NCI-H2196 treated with DMSO at 0.1 percent for 48 hours (cell line): ENCODE results near the gene SDC4.

Source experiments
- DNase-seq: peaks from one replicate; lab custom pipeline; 2025; ENCODE audit not compliant: unreplicated experiment; lab: John Stamatoyannopoulos, UW

The SDC4 gene

DNA sequence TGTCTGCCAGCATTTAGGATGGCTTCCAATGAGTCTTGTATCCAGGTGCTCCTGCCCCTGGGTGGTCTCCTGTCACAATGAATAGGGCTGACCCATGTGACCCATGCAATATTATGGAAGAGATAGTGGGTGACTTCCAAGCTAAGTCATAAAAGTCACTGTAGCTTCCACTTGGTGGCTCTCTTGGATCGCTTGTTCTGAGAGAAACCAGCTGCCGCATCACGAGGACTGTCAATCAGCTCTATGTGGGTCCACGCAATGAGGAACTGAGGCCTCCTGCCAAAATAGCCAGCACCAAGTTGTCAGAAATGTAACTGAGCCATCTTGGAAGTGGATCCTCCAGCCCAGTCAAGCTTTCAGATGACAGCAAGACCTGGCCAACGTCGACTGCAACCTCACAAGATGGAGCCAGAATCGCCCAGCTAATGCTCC, 25.3 kb downstream of the SDC4 start:
- DNase-seq, result no peak

DNA sequence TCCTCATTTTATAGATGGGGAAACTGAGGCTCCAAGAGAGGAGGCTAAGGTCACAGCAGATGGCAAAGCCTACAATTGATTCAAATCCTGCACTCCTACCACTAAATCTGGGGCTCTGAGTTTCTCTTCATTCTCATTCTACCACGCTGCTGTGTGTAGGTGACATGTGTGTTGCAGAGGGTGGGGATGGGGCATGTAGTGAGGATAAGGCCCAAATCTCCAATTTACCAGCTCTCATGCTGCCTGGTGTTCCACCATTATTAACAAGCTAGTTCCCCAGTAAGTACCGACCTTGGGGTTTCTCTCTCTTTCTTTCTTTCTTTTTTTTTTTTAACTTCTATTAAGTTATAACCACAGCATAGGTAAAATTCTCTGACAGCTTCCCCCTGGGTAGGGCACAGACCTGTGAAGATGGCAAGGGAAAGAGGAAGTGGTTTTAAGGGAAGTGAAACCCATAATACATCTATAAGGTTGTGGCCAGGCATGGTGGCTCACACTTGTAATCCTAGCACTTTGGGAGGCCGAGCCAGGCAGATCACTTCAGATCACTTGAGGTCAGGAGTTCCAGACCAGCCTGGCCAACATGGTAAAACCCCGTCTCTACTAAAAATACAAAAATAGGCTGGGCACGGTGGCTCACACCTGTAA, 27.2 kb downstream of the SDC4 start:
- no peak for DNase-seq

DNA sequence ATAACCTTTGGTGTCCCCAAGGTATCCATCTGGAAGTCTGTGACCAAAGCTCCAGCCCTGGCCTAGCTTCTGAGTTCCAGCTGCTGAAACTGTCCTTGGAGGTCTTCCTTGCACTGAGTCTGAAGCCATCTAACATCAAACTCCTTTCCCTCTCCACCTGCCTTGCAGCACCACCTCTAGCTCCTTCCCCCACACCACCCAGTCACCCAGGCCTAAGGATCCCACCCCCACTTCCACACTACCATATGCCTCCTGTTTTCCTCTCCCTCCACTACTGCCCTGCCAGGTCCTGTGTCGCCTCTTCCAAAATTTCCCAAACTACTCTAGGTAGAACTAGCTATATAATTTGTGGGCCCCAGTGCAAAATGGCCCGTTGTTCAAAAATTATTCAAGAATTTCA, 29.3 kb downstream of the SDC4 start:
- no peak for DNase-seq

DNA sequence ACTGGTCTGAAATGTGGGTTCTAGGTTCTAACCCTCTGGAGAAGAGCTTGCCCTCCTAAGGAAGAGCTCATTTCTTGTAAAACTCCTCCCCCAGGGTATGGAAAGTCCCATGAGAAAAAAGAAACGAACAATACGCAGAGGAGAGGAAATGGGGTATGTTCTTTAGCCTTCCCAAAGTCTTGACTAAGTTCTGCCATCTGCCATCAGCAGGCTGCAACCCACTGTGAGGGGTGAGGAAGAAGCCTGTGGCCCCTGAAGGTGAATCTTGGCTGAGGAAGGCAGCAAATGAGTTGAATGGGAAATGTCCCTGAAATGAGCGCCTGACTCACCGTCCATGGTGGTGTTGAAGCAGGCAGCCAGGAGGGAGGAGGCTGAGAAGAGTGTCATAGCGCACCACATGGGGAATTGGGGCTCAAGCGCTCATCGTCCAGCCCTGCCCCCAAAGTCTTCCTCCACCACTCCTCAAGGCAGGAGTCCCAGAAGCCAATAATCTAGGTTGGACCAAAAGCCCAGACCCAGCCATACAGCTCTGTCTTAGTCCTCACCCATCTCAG, 29.8 kb downstream of the SDC4 start:
- DNase-seq, result no peak

DNA sequence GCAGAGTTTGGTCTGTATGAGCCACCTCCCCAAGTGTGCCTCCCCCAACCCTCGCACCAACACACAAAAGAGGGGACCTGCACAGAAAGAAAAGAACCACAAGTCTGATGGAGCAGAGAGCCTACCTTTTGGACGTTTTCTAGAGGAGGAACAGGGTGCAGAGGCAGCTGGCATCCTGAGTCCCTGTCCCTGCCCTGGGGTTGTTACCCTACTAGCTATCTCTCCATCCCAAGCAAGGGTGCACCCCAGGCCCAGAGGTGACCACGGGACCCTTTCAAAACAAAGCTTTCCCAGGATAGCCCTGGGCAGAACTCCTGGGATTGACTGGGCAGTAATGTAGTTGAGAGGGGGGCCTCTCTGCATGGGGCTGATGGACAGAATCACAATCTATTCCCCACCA, 30.4 kb downstream of the SDC4 start:
- DNase-seq, result no peak

DNA sequence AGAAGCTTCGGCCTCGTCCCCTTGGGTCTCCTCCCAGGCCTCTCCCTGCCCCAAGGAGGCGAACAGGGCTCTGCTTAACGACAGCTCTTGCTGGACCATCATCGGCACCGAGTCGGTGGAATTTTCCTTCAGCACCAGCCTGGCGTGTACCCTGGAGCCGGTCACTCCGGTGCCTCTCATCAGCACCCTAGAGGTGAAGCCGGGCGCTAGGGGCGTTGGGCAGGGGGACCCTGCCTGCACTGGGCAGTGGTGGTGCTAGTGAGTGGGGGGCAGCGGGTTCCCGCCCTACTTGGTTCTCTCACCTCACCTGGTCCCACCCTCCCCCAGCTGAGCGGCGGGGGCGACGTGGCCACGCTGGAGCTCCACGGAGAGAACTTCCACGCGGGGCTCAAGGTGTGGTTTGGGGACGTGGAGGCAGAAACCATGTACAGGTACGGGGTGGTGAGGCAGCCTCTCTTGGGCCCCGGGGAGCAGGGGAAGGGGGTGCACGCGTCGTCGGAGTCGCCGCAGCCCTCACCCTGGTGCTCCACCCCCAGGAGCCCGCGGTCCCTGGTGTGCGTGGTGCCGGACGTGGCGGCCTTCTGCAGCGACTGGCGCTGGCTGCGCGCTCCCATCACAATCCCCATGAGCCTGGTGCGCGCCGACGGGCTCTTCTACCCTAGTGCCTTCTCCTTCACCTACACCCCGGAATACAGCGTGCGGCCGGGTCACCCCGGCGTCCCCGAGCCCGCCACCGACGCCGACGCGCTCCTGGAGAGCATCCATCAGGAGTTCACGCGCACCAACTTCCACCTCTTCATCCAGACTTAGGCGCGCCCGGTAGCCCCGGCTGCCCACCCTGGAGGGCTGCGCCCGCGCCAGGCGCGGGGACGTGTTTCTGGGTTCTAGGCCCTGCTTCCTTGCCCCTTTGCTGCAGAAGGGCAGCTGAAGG, 31.8 kb downstream of the SDC4 start:
- no peak for DNase-seq

DNA sequence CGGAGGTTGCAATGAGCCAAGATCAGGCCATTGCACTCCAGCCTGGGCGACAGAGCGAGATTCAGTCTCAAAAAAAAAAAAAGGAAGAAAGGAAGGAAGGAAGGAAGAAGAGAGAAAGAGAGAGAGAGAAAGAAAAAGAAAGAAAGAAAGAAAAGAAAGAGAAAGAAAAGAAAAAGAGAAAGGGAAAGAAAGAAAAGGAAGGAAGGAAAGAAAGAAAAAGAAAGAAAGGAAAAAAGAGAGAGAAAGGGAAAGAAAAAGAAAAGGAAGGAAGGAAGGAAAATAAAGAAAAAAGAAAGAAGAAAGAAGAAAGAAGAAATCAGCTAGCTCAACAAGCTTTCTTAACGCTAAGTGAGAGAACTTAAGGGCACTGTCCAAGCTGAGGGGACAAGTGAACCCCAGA, 32.6 kb downstream of the SDC4 start:
- DNase-seq, result no peak

DNA sequence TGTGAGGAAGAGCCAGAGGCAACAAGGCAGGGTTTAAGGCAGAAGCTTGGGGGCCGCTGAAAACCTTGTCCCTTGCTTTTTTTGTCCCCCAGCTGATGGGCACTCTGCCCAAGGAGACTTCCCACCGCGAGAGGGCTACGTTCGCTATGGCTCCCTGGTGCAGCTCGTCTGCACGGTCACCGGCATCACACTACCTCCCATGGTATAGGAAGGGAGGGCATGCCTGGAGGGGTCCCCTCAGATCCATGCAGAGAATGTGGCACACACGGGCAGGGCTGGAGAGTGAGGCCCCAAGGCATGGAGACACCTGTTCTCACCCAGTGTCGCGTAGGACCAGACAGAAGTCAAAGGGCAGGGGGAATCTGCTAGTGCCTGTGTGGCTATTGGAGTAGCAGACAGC, 34.3 kb downstream of the SDC4 start:
- DNase-seq, result no peak

DNA sequence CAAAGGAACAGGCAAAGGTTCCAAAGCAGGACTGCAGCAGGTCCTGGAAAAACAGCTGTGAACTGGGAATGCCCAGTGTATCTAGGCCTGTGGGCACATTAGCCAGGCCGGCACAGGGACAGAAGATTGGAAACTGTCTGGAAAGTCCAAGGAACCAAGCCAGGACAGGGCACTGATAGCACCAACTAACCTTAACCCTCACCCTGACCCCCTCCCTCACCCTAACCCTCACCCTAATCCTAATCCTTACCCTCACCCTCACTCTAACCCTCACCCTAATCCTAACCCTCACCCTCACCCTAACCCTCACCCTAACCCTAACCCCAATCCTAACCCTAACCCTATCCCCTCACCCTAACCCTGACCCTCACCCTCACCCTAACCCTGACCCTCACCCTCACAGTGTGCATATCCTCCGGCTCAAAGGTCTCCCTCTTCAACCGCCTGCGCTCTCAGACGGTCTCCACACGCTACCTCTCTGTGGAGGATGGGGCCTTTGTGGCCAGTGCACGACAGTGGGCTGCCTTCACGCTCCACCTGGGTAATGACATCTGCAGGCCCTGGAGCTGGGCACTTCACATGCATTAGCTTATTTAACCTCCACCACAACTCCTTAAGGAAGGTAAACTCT, 35.0 kb downstream of the SDC4 start:
- DNase-seq, result no peak

DNA sequence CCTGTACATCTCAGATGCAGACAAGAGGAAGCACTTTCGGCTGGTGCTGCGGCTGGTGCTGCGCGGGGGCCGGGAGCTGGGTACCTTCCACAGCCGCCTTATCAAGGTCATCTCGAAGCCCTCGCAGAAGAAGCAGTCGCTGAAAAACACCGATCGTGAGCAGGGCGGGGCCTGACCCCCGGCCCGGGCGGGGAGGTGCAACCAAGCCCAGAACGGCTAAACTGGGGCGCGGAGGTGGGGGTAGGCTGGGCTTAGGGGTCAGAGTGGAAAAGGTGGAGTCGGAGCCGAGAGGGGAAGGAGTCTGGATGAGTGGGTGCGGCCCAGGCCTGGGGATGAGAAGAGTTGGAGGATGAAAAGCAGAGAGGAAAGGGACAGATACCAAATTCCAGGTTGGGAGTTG, 36.0 kb downstream of the SDC4 start:
- no peak for DNase-seq

DNA sequence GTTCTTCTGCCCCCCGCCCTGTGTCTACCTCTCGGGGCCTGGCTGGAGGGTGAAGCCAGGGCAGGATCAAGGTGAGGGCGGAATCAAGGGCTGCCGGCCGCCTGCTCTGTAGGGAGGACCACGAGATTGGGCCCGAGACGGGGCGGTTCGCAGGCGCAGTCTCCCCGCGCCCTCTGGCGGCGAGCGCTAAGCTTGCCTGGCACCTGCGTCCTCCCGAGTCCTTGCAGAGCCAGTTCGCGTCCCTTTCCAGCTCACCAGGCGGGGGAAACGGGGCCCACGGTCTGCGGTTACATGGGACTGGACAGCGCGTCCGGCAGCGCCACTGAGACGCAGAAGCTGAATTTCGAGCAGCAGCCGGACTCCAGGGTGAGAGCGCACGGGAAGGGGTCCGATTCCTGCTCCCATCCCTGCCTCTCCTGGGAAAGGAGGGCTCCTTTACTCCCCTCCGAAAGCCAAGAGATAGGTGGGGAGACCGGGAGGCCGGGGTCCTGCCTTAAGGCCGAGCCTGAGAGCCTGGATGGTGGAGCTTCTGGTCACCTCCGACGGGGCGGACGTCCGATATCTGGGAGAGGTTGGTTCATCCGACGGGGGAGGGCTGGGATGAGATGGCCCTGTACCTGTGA, 36.5 kb downstream of the SDC4 start:
- DNase-seq, result no peak

DNA sequence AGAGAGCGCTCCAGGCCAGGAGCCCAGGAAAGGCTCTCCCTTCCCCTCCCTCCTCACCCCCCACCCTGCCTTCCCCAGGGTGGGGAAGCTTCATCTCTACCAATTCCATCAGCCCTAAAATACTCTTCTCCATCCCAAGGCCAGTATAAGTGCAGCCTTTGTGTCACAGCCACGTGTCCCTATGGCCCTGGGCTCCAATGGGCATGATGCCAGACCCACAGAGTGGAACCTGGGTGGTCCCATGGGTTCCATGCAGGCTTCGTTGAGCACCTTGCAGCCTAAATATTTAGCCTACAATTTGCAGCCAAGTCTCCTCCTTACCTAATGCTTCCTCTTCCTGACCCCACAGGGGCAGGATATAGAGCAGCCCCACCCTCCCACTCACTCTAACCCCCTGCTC, 39.1 kb downstream of the SDC4 start:
- no peak for DNase-seq

DNA sequence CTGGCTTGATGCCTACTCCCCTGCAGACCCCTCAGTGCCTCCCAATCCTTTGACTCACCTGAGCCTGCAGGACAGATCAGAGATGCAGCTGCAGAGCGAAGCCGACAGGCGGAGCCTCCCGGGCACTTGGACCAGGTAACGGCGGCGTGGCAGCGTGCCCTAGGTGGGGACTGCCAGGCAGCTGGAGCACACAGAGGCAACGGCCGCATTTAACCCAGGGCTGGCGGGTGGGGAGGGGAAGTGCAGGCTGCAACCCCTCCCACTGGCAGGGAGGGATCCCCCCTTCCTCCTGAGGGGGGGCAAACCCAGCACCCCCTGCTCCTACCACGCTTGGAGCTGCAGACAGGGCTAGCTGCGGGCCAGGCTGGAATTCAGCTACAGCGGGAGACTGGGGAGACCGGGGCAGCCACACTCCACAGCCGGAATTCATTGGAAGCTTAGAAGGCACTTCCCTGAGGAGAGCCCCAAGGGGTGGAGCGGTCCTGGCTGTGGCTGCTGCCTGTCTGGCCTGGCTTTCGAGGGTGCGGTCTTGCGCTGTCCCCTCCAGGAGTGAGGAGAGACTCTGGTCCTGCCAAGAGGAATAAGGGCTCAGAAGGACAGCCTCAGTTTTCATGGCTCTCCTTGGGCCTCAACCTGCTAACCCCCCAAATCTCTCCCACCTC, 40.0 kb downstream of the SDC4 start, which contains the start of gene MATN4:
TSS of gene MATN4 (minus strand) at position 183 of the 662 bp plus-strand sequence. CDS start 2,717 bp downstream, outside the sequence.
- peak; percentile 43 for DNase-seq

DNA sequence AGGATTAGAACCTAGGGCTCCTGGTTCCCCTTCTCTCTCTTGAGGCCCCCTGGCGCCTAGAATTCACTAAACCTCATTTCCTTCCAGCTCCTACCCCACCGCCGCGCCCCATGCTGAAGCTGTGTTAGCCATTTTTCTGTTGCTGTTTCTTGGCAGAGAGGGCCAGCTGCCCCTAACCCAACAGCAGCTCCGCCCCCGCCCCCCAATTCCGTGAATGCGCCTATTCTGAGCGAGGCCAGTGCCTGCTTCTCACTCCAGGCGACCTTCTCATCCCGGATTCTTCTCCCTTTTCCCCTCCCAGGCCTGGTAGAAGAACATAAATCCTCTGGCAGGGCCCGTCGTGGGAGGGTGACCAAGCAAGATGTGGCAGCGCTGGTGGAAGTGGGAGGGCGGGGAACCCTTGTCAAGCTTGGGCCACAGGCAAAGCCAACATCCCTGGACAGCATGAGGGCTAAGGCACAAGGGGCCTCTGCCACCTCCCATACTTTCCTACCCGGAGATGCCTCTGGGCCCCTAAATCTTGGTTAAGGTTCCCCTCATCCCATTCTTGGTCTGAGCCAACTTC, 41.1 kb downstream of the SDC4 start:
- no peak for DNase-seq

DNA sequence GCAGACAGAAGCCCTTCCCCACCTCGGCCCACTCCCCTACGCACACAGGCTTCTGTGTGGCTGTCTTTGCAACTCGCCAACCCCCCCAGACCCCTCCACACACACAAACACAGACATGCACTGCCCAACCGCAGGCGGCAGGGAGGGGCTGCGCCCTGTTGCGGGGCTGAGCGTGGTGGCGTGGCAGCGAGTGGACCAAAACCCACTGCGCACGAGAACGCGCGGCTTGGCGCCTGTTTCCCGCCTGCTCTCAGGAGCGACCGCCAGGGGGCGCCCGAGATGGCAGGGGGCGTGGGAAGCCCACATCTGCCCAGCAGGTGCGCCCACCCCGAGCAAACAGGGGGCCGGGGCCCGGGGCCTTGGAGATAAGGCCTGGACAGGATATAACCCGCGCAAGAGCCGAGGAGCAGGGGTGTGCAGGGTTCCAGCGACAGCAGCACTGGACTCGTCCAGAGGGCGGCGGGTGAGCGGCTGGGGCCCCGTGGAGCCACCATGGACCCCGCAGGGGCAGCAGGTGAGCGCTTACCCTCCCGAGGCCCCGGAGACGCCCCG, 41.7 kb downstream of the SDC4 start, which contains the start of gene RBPJL:
TSS of gene RBPJL (plus strand) at position 410 of the 552 bp plus-strand sequence. CDS start at position 493, 83 bp downstream.
- DNase-seq, result no peak

DNA sequence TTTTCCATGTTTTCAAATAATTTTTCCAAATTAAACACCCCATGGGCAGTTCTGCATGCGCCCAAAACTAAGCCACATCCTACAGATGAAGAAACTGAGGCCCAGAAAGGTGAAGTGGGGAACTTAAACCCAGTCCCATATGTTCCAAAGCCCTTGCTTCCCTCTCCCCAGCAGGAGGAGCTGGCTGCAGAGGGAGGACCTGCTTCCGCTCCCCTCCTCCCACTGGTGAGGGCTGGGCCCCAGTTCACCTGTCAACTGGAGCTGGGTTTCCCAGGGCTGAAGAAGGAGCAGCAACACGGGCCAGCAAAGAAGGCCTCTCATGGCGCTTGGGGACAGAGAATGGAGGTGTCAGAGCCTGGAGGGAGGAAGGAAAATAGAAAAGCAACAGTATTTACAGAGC, 43.0 kb downstream of the SDC4 start:
- DNase-seq, result no peak

DNA sequence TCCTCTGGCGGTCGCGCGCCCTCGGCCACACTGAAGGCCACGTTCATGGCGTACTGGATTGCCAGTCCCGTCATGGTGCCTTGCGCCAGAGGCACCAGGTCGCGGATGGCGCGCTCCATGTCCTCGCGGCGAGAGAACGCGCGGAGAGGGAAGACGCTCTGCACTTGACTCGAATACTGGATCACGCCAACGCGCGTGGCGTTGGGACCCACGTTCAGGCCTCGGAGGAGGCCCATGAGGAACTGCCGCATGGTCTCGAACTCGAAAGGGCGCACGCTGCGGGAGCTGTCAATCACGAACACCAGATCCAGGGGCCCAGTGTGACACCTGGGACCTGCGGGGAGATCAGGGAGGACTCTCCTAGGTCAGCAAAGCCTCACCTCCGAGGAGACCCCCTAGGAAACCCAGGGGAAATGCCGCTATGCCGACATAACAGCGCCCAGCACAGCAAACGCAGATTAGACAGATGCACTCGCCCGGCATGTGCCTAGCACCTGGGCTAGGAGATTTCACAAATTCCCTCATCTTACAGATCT, 43.7 kb downstream of the SDC4 start:
- no peak for DNase-seq

DNA sequence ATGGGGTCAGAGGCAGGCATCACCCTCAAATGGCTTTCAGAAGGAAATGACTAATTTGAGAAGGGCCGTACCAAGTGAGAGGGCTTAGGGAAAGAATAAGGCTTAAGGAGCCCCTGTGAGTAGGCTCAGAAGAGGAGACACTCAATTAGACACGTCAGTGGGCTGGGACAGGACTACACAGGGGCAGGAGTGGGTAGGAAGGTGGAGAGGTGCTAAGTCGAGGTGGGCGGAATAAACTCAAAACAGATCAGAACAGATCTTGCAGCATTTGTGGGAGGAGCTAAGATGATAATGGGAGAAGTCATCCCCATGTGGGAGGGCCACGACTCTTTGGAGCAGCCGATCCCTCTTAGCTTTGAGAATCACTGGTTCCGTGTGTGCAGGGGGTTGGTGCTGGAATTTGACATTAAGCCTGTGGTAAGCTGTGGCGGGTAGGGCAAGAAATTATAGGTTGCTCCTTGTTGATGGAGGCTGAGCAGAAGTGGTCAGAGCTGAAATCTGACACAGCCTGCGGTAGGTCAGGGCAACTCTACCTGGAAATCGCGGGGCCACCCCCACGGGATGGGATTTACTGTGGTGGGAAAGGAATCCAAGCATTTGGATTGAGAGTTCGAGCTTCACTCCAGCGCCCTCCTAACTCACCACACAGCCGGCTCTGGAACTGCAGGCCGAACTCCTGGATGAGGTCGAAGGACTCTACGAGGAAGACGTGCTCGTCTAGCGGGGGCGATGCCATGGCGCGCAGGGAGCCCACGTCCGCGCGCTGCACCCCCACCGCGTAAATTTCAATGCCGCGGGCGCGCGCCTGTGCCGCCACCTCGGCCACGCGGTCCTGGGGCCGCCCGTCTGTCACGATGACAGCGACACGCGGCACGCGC, 44.4 kb downstream of the SDC4 start:
- no peak for DNase-seq
